GM12891 (cell line): ENCODE data around the gene NACC1.
A peak's percentile ranks its signal among the peaks of the same experiment; 100 is the strongest.

Experiments
- DNase-seq: peaks from one replicate; pipeline ENCODE4 v3.0.0; 2011; ENCODE audit warnings: low spot score; ENCODE audit not compliant: insufficient read length
- FAIRE-seq: peaks from 2 replicates; lab custom pipeline; 2011; peaks lifted over from hg19 to GRCh38; lab: Jason Lieb, UNC
- PAX5 ChIP-seq: IDR thresholded peaks from 2 replicates; pipeline ENCODE4 v1.6.1; 2011; ENCODE audit warnings: low read length, moderate library complexity, mild to moderate bottlenecking; ENCODE audit not compliant: insufficient read depth, severe bottlenecking
- POLR2A ChIP-seq: IDR thresholded peaks from 2 replicates; pipeline ENCODE4 v1.6.1; 2011; ENCODE audit warnings: low read depth, low read length, control low read depth
- POLR2AphosphoS5 ChIP-seq: IDR thresholded peaks from 2 replicates; pipeline ENCODE4 v1.6.1; 2011; ENCODE audit warnings: low read depth, low read length, control low read depth
- POU2F2 ChIP-seq: IDR thresholded peaks from 2 replicates; pipeline ENCODE4 v1.6.1; 2011; ENCODE audit warnings: low read depth, mild to moderate bottlenecking, control low read depth, low read length, moderate library complexity
- SPI1 ChIP-seq: IDR thresholded peaks from 2 replicates; pipeline ENCODE4 v1.6.1; 2011; ENCODE audit warnings: low read depth, low read length, control low read depth
- TAF1 ChIP-seq: IDR thresholded peaks from 2 replicates; pipeline ENCODE4 v1.6.1; 2011; ENCODE audit warnings: low read depth, low read length, control low read depth

NACC1 gene

GRCh38 chr19:13153569-13154240, 35.6 kb downstream of the NACC1 start:
- DNase-seq (no peak), FAIRE-seq (no peak)
- TF ChIP-seq TAF1: no peak

GRCh38 chr19:13154241-13154778, 36.2 kb downstream of the NACC1 start:
- DNase-seq (no peak), FAIRE-seq (peak; percentile 74)
- TF ChIP-seq TAF1: peak; percentile 37
- TF ChIP-seq POLR2AphosphoS5: no peak; the same call in 1 of the 2 replicates
- TF ChIP-seq POLR2A: no peak; the same call in 1 of the 2 replicates
- TF ChIP-seq PAX5: no peak
- peak; percentile 2; the same call in 1 of the 2 replicates for TF ChIP-seq POU2F2
- no peak for TF ChIP-seq SPI1

- FAIRE-seq (no peak), DNase-seq (no peak)
- peak; percentile 90 for TF ChIP-seq POLR2AphosphoS5
- TF ChIP-seq TAF1: peak; percentile 48; the same call in 1 of the 2 replicates
- TF ChIP-seq POLR2A: peak; percentile 88
- TF ChIP-seq PAX5: no peak
- no peak for TF ChIP-seq SPI1
- peak; percentile 80; the same call in 1 of the 2 replicates for TF ChIP-seq POU2F2
Observed at GRCh38 chr19:13154911-13155471, 36.9 kb downstream of the NACC1 start.

GRCh38 chr19:13155472-13156359, 37.7 kb downstream of the NACC1 start:
- no peak for DNase-seq
- peak; percentile 19; the same call in 1 of the 2 replicates for TF ChIP-seq POU2F2
- TF ChIP-seq PAX5: no peak
- no peak for TF ChIP-seq TAF1
- peak; percentile 18; the same call in 1 of the 2 replicates for TF ChIP-seq POLR2A
- TF ChIP-seq POLR2AphosphoS5: no peak
- TF ChIP-seq SPI1: peak; percentile 26; the same call in 1 of the 2 replicates
- peak; percentile 67 for FAIRE-seq

GRCh38 chr19:13159713-13160112, 41.6 kb downstream of the NACC1 start:
- TF ChIP-seq POLR2A (no peak), SPI1 (no peak), POLR2AphosphoS5 (no peak), TAF1 (no peak), PAX5 (no peak), POU2F2 (no peak)
- DNase-seq: no peak
- FAIRE-seq: no peak

GRCh38 chr19:13160557-13160956, 42.5 kb downstream of the NACC1 start:
- DNase-seq (no peak), FAIRE-seq (no peak)
- TF ChIP-seq POLR2AphosphoS5: no peak
- no peak for TF ChIP-seq SPI1
- no peak for TF ChIP-seq POU2F2
- TF ChIP-seq TAF1: no peak
- TF ChIP-seq PAX5: no peak
- TF ChIP-seq POLR2A: no peak

- FAIRE-seq: peak; percentile 89
Observed at GRCh38 chr19:13162724-13163608, 44.9 kb downstream of the NACC1 start.

GRCh38 chr19:13163609-13164342, 45.7 kb downstream of the NACC1 start:
- FAIRE-seq (no peak), DNase-seq (no peak)
- no peak for TF ChIP-seq POLR2A
- TF ChIP-seq POLR2AphosphoS5: no peak
- no peak for TF ChIP-seq POU2F2
- no peak for TF ChIP-seq SPI1
- no peak for TF ChIP-seq TAF1

More at GRCh38 chr19:13162724-13163608, 44.9 kb downstream of the NACC1 start:
- no peak for DNase-seq
- TF ChIP-seq TAF1 (0 out of 2 replicates have a peak, but pooled peaks have one; percentile 12), POU2F2 (peak; percentile 94), POLR2AphosphoS5 (no peak), SPI1 (no peak), POLR2A (no peak), PAX5 (no peak)
